KOPT-K1 (cell line): Measurements from ENCODE around the gene HPGD.

Source experiments
- H3K27ac ChIP-seq: fragments of 200-600 bp; sonication (generic); 2 replicates; pipeline ENCODE4 v1.5.1; 2016; ENCODE audit warnings: antibody characterized with exemption, mild to moderate bottlenecking, low read depth, low read length; ENCODE audit not compliant: poor library complexity, severe bottlenecking
- H3K36me3 ChIP-seq: fragments of 200-600 bp; sonication (generic); 2 replicates; pipeline ENCODE4 v1.5.1; 2017; ENCODE audit warnings: antibody characterized with exemption, mild to moderate bottlenecking, low read length, moderate library complexity; ENCODE audit not compliant: insufficient read depth
- H3K9me3 ChIP-seq: fragments of 200-600 bp; sonication (generic); 2 replicates; pipeline ENCODE4 v1.5.1; 2017; ENCODE audit warnings: antibody characterized with exemption, low read length, mild to moderate bottlenecking; ENCODE audit not compliant: insufficient read depth, poor library complexity, severe bottlenecking

HPGD gene

DNA sequence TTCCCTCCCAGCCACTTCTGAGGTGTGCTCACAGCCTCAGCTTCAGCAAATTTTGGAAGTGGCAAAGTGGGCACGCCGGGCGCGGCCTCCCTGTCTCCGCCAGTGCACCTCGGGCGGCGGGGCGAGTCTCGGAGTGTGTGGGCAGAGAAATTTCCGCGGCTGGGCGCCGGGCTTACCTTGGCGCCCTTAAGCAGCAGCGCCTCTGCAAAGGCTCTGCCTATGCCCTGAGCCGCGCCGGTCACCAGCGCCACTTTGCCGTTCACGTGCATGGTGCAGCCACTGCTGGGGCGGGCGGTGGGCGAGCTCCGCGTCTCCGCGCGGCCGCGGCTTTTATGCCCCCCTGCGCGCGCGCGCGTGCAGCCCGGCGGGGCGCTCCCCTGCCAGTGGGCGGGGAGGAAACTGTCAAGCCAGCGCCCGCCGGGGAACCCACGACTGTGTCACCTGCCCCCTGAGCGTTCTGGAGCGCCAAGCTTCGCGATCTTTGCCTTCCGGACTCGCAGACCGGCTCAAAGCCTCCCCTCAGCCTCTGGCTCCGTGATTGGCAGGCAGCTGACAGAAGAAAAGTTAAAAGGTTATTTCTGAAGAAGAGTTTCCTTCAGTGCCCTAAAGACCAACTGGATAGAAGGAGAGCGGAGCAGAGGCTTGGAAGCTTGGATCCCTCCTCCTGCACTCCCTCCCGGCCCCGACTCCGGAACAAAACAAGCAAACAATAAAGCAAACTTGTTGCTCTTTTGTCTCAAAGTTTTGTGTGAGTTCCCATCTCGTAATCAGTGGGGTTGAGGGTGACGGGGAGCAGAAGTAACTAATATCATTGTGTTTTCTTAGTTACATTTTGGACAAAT lies at the start of gene HPGD:
TSS of gene HPGD (minus strand) at position 306 of the 842 bp plus-strand sequence. CDS start at position 269, 37 bp downstream.
- Histone ChIP-seq H3K27ac (no peak within 1 kb of the TSS), H3K9me3 (no peaks in the 10 kb centered on the region), H3K36me3 (no peaks in the 10 kb centered on the region)

DNA sequence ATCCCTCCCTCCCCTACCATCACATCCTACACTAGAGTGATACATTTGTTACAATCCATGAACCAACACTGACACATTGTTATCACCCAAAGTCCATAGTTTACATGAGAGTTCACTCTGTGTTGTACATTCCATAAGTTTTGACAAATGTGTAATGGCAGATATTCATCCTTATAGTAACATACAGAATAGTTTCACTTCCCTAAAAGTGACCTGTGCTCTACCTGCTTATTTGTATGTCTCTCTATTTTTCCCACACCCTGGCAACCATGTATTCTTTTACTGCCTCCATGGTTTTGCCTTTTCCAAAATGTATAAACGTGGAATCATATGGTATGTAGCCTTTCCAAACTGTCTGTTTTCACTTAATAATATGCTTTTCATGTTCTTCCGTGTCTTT lies 42.2 kb upstream of the HPGD start:
- Histone ChIP-seq H3K27ac (no peak overlapping the region), H3K36me3 (no peaks in the 10 kb centered on the region), H3K9me3 (no peaks in the 10 kb centered on the region)

DNA sequence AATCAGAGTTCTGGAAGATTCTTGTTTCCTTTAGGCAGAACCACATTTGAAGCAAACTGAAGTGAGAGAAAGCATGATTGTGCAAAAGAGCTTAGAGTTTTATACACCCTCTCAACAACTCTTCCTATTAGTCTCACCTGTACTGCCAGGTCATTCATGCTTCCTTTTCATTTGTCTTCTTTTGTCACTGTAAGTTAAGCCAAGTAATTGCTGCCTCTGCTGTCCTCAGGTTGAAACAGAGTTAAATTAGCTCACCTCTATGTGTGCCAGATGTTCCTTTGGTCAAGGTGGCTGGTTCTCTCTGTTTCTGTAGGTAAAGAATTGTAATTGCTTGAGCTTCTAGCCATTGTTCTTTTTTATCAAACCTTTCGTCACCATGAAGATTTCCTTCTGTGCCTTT lies 41.1 kb upstream of the HPGD start:
- Histone ChIP-seq H3K36me3 (no peaks in the 10 kb centered on the region), H3K9me3 (no peaks in the 10 kb centered on the region), H3K27ac (no peak overlapping the region)

DNA sequence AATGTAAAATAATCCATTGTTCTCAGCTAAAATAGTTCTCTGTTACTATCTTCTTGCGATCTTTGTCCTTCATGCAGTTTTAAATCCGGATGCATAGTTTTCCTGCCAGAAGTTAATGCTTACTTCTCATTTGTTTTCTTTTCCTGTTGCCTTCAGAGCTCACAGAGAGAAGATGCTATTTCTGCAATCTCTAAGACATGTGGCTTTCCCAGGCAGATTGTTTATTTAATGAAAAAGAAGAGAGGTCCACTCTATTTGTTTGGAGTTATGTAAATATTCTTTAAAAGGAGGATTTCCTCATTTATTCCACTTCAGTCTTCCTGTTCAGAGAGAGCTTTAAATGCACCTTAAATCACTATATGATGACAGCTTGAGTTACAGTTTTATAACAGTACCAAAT lies 39.3 kb upstream of the HPGD start:
- Histone ChIP-seq H3K27ac (no peak overlapping the region), H3K9me3 (no peaks in the 10 kb centered on the region), H3K36me3 (no peaks in the 10 kb centered on the region)

DNA sequence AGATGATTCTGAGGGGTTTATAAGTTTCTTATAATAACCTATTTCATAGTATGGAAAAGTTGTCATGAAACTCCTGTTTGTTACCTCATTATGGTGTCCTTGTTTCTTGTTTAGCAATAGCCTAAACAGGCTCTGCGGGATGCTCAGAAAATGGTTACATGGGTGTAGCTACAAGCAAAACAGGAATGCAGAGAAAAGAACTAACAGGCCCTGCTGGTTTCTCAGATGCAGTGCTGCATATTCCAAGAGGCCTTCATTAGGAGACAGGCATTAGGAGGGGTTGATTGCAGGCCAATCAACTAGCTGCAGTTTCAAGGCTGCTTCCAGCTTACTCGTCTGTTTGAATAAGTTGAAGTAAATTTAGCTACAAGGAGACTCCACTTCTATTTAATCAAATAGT lies 37.6 kb upstream of the HPGD start:
- H3K27ac ChIP-seq = no peak overlapping the region
- no peaks in the 10 kb centered on the region for H3K9me3 ChIP-seq
- no peaks in the 10 kb centered on the region for H3K36me3 ChIP-seq

DNA sequence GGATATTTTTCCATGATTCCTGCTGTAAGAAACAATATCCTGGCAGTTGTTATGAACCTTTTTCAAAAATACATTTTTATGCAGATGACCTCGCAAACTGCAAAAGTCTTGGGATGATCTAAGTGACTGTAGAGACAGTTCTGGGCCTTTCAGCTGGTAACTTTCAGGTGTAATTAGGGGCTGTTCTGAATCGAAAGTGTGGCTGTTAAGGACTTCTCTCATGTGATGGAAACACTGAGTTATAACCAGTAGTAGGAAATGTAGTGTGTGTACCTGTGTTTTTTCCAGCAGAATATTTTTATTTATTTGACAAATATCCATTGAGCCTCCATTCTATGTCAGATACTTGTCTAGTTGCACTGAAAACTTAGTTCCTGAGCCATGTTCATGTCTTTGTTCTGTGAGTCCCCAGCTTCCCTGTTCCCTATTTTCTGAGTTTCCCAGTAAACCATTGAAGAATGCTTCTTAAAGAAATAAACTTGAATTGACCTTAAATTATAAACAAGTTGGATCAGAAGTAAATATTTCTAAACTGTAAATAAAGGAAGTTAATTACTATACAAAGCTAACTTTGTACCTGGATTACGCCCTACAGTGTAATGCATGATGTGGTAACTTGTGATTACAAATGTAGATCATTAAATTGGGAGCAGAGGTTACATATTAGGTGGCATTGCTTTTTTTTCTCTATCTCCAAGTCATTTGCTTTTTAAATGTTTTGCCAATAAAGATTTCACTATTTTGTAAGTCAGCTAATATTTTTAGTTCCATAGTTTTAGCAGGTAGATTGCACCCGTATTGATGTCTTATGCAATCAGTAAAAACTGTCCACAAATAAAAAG lies 33.7 kb upstream of the HPGD start:
- Histone ChIP-seq H3K27ac (no peak overlapping the region), H3K36me3 (no peaks in the 10 kb centered on the region), H3K9me3 (no peaks in the 10 kb centered on the region)

DNA sequence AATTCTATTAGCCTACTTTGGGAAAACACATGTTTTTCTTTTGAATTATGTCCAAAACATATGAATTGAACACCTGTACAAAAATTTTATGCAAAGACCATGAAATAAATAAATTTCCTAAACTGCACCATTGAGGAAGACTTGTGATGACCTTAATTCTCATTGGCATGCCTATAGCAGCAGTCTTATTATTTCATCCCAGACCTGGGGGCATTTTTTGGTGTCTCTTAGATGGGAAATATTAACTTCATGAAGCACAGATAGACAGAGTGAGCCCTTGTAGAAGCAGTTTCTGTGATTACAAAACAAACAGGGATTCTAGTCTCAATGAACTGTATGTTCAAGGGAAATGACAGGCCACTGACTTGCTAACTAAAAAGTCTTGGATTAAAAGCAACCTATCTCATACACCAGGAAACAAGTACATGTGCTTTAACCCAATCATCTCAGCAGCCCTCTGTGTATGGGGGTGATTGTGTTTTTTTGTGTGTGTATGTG lies 32.0 kb upstream of the HPGD start:
- Histone ChIP-seq H3K27ac (no peak overlapping the region), H3K36me3 (no peaks in the 10 kb centered on the region), H3K9me3 (no peaks in the 10 kb centered on the region)

DNA sequence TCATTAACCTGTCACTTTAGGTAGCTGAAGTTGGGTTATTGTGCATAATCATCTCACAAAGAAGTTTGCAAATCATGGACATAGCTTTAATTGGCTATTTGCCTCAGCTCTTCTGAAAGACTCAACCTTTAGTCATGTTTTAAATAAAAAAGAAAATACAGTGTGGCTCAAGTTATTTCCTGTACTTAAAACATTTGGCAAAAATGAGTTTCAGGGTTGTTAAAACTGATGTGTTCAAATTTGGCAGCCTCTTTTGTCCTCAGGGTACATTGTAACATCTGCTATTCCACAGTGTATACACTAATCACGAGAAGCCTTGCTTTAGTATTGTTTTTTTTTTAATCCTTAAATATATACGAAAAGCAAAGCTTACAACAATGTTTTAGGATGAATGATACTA lies 31.5 kb upstream of the HPGD start:
- Histone ChIP-seq H3K27ac (no peak overlapping the region), H3K9me3 (no peaks in the 10 kb centered on the region), H3K36me3 (no peaks in the 10 kb centered on the region)

DNA sequence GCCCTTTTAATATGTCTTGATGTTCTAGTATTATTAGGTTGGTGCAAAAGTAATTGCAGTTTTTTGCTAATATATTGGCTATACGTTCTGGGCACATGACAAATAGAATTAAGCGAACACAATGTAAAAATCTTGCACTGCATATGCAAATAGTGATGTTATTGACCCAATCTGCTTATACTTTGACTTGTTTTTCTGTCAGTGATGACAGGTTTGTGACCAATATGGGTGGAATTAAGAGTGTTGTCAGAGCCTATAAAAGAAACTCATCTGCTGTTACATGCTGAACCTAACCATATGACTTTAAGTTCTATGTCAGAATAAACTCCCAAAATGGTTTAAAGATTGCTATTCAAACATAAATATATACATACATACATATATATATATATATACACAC lies 30.7 kb upstream of the HPGD start:
- no peaks in the 10 kb centered on the region for H3K9me3 ChIP-seq
- no peaks in the 10 kb centered on the region for H3K36me3 ChIP-seq
- H3K27ac ChIP-seq = no peak overlapping the region

DNA sequence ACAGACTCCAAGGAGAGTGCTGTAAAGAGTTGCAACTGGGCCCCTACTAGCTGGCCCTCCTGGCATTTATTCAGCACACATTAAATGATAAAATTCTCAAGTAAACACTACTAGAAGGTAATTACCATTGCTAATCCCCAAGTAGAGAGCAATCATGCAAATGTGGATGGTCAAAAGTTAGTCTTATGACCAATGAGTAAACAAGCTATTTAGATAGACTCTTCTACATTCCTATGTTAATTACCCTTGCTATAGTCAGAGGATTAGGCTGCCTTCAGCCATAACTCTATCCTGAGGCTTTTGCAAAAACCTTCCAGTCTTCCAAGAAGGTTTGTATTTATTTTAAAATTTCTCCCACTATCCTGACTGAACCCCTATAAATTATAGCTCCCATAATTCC lies 28.3 kb upstream of the HPGD start:
- Histone ChIP-seq H3K9me3 (no peaks in the 10 kb centered on the region), H3K27ac (no peak overlapping the region), H3K36me3 (no peaks in the 10 kb centered on the region)

DNA sequence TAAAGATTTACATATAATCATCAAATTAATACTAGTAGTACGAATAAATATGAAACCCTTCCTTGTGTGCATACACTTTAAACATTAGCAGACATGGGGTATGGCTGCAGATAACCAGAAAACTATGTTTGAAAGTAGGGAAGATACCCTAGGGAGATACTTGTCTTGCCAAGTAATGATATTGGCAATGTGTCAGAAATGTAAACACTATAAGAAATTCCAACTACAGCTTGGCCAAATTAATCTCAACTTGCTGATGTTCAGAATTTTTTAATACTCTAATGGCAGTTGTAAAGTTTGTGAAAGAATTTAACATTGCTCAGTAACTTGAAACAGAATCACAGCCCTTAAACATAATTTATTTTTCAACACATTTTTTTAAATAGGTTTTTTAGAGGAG lies 27.4 kb upstream of the HPGD start:
- no peaks in the 10 kb centered on the region for H3K9me3 ChIP-seq
- no peak overlapping the region for H3K27ac ChIP-seq
- no peaks in the 10 kb centered on the region for H3K36me3 ChIP-seq

DNA sequence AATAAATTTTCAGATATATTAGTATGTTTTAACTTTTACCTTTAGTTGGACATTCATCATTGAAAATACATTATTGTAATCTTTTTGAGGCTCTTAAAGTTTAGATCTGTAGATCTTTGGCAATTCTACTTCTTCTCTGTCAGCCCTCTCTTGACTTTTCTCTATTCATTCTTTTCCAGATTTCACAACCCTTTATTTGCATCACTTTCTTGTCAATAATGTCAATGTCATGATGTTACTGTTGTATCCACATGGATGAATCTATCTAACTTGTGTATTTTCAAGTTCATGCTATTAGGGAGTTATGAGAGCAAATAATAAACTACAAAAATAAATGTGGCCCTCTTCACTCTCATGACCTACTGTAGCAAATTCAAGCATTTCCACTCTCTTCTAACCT lies 23.0 kb upstream of the HPGD start:
- H3K36me3 ChIP-seq = no peaks in the 10 kb centered on the region
- no peaks in the 10 kb centered on the region for H3K9me3 ChIP-seq
- no peak overlapping the region for H3K27ac ChIP-seq

DNA sequence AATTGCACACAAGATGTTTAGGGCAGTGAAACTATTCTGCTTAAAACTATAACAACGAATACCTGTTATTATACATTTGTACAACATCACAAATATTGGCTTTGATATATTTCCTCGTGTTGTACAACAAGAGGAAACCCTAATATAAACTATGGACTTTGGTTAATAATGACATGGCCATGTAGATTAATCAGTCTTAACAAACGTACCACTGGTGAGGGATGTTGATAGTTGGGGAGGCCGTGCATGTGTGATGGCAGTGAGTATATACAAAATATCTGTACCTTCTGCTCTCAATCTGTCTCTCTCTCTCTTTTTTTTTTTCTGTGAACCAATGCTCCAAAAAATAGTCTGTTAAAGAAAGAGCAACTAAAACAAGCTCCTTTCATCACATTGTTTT lies 22.2 kb upstream of the HPGD start:
- Histone ChIP-seq H3K27ac (no peak overlapping the region), H3K36me3 (no peaks in the 10 kb centered on the region), H3K9me3 (no peaks in the 10 kb centered on the region)

DNA sequence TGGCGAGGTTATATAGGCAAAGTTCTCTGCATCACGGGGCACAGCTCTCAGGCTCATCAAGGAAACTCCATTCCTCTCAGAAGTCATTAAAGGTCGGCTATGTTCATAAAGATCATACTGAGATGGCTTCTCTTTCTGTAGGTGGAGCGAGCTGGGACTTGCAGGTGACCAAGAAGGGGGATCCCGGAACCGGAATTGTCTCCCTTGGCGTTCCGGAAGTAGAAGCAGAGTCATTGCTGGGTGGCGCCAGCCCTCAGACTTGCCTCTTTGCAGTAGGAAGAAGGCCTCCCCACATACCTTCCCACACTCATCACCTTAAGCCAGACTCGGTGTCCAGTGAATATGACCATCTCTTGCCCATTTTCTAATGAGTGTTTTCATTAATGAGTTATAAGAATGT lies 17.9 kb upstream of the HPGD start:
- no peaks in the 10 kb centered on the region for H3K9me3 ChIP-seq
- H3K36me3 ChIP-seq = no peaks in the 10 kb centered on the region
- no peak overlapping the region for H3K27ac ChIP-seq

DNA sequence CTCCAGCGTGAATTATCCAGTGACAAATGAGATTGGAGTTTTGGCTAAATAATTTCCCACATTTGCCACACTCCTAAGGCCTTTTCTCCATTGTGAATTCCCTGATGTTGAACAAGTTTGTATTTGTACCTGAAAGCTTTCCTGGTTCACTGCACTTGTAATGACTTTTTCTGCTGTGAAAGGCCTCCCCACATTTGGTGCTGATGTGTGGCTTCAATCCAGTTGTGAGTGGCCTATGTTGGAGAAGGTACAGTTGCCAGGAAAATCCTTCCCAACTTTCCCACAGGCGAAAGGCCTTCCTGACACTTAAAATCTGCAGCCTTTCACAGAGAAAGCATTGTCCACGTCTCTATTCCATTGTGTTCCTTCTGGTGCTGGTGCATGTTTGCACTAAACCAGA lies 17.3 kb upstream of the HPGD start:
- H3K36me3 ChIP-seq = no peaks in the 10 kb centered on the region
- H3K9me3 ChIP-seq = no peaks in the 10 kb centered on the region
- H3K27ac ChIP-seq = no peak overlapping the region
